Large intestine (tissue), 3 donors: Measurements from ENCODE around the gene AK5. TPM values are rescaled to one million over a fixed set of nuclear protein-coding genes. Genes with fewer than 3 reads are reported as not detected.
"Not testable (repeated sequence)": the region's sequence is repeated elsewhere in the genome, so short reads cannot be mapped to it uniquely, and the experiment has no call there.

Experiments used
- DNase-seq, 2 donors: peaks; one replicate each; pipeline versions ENCODE4 v3.0.0 to v3.0.0-alpha.2; 2013
- H3K27ac ChIP-seq: one replicate; pipeline ENCODE4 v1.5.1; 2013; ENCODE audit warnings: low read length
- H3K27me3 ChIP-seq: 2 replicates; pipeline ENCODE4 v1.6.1; 2013; ENCODE audit warnings: low read length; ENCODE audit not compliant: control insufficient read depth, insufficient read depth
- H3K36me3 ChIP-seq: 2 replicates; pipeline ENCODE4 v1.6.1; 2013; ENCODE audit warnings: low read length; ENCODE audit not compliant: control insufficient read depth, insufficient read depth
- H3K4me1 ChIP-seq: one replicate; pipeline ENCODE4 v1.6.1; 2013; ENCODE audit warnings: low read length; ENCODE audit not compliant: control insufficient read depth, insufficient read depth
- H3K4me3 ChIP-seq: one replicate; pipeline ENCODE4 v1.5.1; 2013; ENCODE audit warnings: low read length
- H3K9me3 ChIP-seq: one replicate; pipeline ENCODE4 v1.6.1; 2013; ENCODE audit warnings: mild to moderate bottlenecking, low read depth, low read length, moderate library complexity; ENCODE audit not compliant: control insufficient read depth
- WGBS: methylation state at CpG from one replicate; pipeline ENCODE4 v1.1.5; 2013; ENCODE audit warnings: low lambda C conversion rate; ENCODE audit not compliant: insufficient coverage; 5-methylcytosine and 5-hydroxymethylcytosine counted together
- polyA plus RNA-seq: library from polyadenylated mRNA; unstranded; fragments of 120-200 nt; gene quantifications from one replicate; pipeline ENCODE4 v1.2.1, GENCODE V29; 2013

Gene AK5
- polyA plus RNA-seq, 1 donor = 4.2 TPM

GRCh38 chr1:77513839-77514763 lies 232.3 kb downstream of the AK5 start:
- H3K4me3 ChIP-seq = no peak overlapping the region
- WGBS = 100% methylated on average over 1 of the region's 17 CpGs
- no peaks in the 10 kb centered on the region for H3K4me1 ChIP-seq
- H3K9me3 ChIP-seq = no peaks in the 10 kb centered on the region
- peak overlapping the region; percentile 51 for H3K27ac ChIP-seq
- H3K36me3 ChIP-seq = no peaks in the 10 kb centered on the region
- peaks cover 13% of the 10 kb centered on the region for H3K27me3 ChIP-seq
- peak; percentile 9 to 30 for DNase-seq

- peak overlapping the region; percentile 2 for H3K27ac ChIP-seq
- no peaks in the 10 kb centered on the region for H3K4me1 ChIP-seq
- H3K36me3 ChIP-seq = no peaks in the 10 kb centered on the region
- DNase-seq = no peak
- H3K27me3 ChIP-seq = peaks cover 13% of the 10 kb centered on the region
- WGBS = no CpG with 5 or more reads among the region's 10 CpGs
- H3K4me3 ChIP-seq = no peak overlapping the region
- no peaks in the 10 kb centered on the region for H3K9me3 ChIP-seq
These were observed 233.3 kb downstream of the AK5 start for GRCh38 chr1:77514921-77515776.

- H3K4me1 ChIP-seq = no peaks in the 10 kb centered on the region
- WGBS = no CpG with 5 or more reads among the region's 2 CpGs
- H3K27ac ChIP-seq = no peak overlapping the region
These were observed 234.3 kb downstream of the AK5 start for GRCh38 chr1:77516106-77516505.

GRCh38 chr1:77524038-77524437 lies 242.2 kb downstream of the AK5 start:
- no peaks in the 10 kb centered on the region for H3K36me3 ChIP-seq
- WGBS = 100% methylated on average over 1 of the region's 3 CpGs
- H3K9me3 ChIP-seq = no peaks in the 10 kb centered on the region
- no peaks in the 10 kb centered on the region for H3K4me1 ChIP-seq
- no peak overlapping the region for H3K4me3 ChIP-seq
- DNase-seq = no peak
- H3K27me3 ChIP-seq = no peaks in the 10 kb centered on the region
- no peak overlapping the region for H3K27ac ChIP-seq

More at GRCh38 chr1:77516106-77516505, 234.3 kb downstream of the AK5 start:
- H3K27me3 ChIP-seq = peaks cover 13% of the 10 kb centered on the region
- H3K9me3 ChIP-seq = no peaks in the 10 kb centered on the region
- no peak for DNase-seq
- H3K36me3 ChIP-seq = no peaks in the 10 kb centered on the region
- H3K4me3 ChIP-seq = no peak overlapping the region

GRCh38 chr1:77531149-77531548 lies 249.3 kb downstream of the AK5 start:
- H3K4me1 ChIP-seq, H3K9me3 ChIP-seq, DNase-seq, H3K36me3 ChIP-seq, H3K27ac ChIP-seq, H3K4me3 ChIP-seq, H3K27me3 ChIP-seq: not testable (repeated sequence)
- no CpG with 5 or more reads among the region's 8 CpGs for WGBS

GRCh38 chr1:77531596-77532280 lies 249.9 kb downstream of the AK5 start:
- WGBS = no CpG with 5 or more reads among the region's 49 CpGs
- H3K4me1 ChIP-seq, H3K4me3 ChIP-seq, DNase-seq, H3K27ac ChIP-seq, H3K27me3 ChIP-seq, H3K36me3 ChIP-seq, H3K9me3 ChIP-seq: not testable (repeated sequence)

GRCh38 chr1:77532641-77533040 lies 250.8 kb downstream of the AK5 start:
- Histone ChIP-seq H3K27ac (no peak overlapping the region), H3K27me3 (no peaks in the 10 kb centered on the region), H3K4me1 (peaks cover 3% of the 10 kb centered on the region), H3K4me3 (no peak overlapping the region), H3K36me3 (no peaks in the 10 kb centered on the region), H3K9me3 (peaks cover 2% of the 10 kb centered on the region)
- WGBS = 100% methylated on average over 1 of the region's 4 CpGs
- DNase-seq = no peak

GRCh38 chr1:77533660-77534305 lies 252.0 kb downstream of the AK5 start:
- WGBS = no CpG with 5 or more reads among the region's 11 CpGs
- Histone ChIP-seq H3K4me3 (no peak overlapping the region), H3K4me1 (peaks cover 3% of the 10 kb centered on the region), H3K27me3 (no peaks in the 10 kb centered on the region), H3K27ac (no peak overlapping the region), H3K9me3 (peaks cover 2% of the 10 kb centered on the region), H3K36me3 (no peaks in the 10 kb centered on the region)
- DNase-seq = peak; percentile 19 to 46

GRCh38 chr1:77534456-77534855 lies 252.6 kb downstream of the AK5 start:
- H3K4me3 ChIP-seq = no peak overlapping the region
- peaks cover 2% of the 10 kb centered on the region for H3K9me3 ChIP-seq
- no peak overlapping the region for H3K27ac ChIP-seq
- H3K4me1 ChIP-seq = peaks cover 3% of the 10 kb centered on the region
- H3K36me3 ChIP-seq = no peaks in the 10 kb centered on the region
- no peaks in the 10 kb centered on the region for H3K27me3 ChIP-seq
- WGBS = 94% methylated on average over 3 of the region's 5 CpGs
- DNase-seq = no peak

- no peaks in the 10 kb centered on the region for H3K27me3 ChIP-seq
- DNase-seq = no peak
- no peak overlapping the region for H3K27ac ChIP-seq
- H3K4me3 ChIP-seq = no peak overlapping the region
- WGBS = 80% methylated on average over 1 of the region's 2 CpGs
- no peaks in the 10 kb centered on the region for H3K36me3 ChIP-seq
- H3K4me1 ChIP-seq = peaks cover 3% of the 10 kb centered on the region
- H3K9me3 ChIP-seq = peaks cover 2% of the 10 kb centered on the region
These were observed 255.0 kb downstream of the AK5 start for GRCh38 chr1:77536813-77537212.
